Tibial artery (tissue), 4 donors: ENCODE measurements around the gene RASAL2.

Source experiments
- DNase-seq, 2 donors: peaks; one replicate each; pipeline ENCODE4 v3.0.0-alpha.2; 2019
- H3K27ac ChIP-seq, 2 donors: fragments of 200-600 bp; sonication (generic) in 1 of 2; 1 replicate in 1 of 2; 2 replicates in 1 of 2; pipeline ENCODE4 v1.5.1; 2018 to 2019; ENCODE audit warnings: mild to moderate bottlenecking in 1 of 2
- H3K27me3 ChIP-seq, 2 donors: fragments of 200-600 bp; sonication (generic) in 1 of 2; one replicate each; pipeline versions ENCODE4 v1.5.1 to v1.6.0; 2016 to 2019
- H3K36me3 ChIP-seq, 3 donors: fragments of 200-600 bp; sonication (generic) in 2 of 3; one replicate each; pipeline ENCODE4 v1.5.1; 2016 to 2019; ENCODE audit warnings: mild to moderate bottlenecking in 2 of 3
- H3K4me1 ChIP-seq, 4 donors: fragments of 200-600 bp; sonication (generic) in 2 of 4; 1 replicate in 3 of 4; 2 replicates in 1 of 4; pipeline ENCODE4 v1.5.1; 2016 to 2019
- H3K4me3 ChIP-seq, 2 donors: fragments of 200-600 bp; sonication (generic) in 1 of 2; 1 replicate in 1 of 2; 2 replicates in 1 of 2; pipeline ENCODE4 v1.5.1; 2018 to 2019; ENCODE audit warnings: mild to moderate bottlenecking in 2 of 2
- H3K9me3 ChIP-seq, 3 donors: fragments of 200-600 bp; sonication (generic) in 1 of 3; one replicate each; pipeline ENCODE4 v1.5.1; 2016 to 2019
- intact Hi-C: fragments of 100-400 bp; cut with DNase I; formaldehyde crosslinking; loops from one replicate; pipeline ENCODE4 v1.15.0; 2023; ENCODE audit warnings: low total_unique reads
- TF ChIP-seq, protein P1 (sequence below), 2 experiments: fragments of 200-600 bp in 1 of 2; fragments of 450-650 bp in 1 of 2; IDR thresholded peaks; one replicate each; pipeline ENCODE4 v1.5.1; 2017 to 2019; ENCODE audit warnings: antibody characterized with exemption in 2 of 2, mild to moderate bottlenecking in 1 of 2, moderate library complexity in 1 of 2

RASAL2 gene

DNA sequence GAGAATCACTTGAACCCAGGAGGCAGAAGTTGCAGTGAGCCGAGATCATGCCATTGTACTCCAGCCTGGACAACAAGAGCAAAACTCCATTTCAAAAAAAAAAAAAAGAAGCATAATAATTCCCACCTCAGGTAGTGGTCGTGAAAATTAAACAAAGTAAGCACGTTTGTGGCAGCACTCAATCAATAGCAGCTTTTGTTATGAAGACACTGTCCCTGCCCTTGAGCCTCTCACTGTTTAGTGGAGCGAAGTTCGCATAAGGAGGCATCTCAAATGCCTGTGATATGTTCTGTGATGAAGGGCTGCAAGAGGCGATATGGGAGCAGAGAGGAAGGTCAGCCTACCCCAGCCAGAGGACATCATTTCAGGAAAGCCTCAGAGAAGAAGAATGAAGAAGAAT is 43.8 kb upstream of the RASAL2 start:
- no peak overlapping the region for H3K27ac ChIP-seq
- H3K4me3 ChIP-seq = no peak overlapping the region
- no peaks in the 10 kb centered on the region for H3K27me3 ChIP-seq
- H3K36me3 ChIP-seq = no peaks in the 10 kb centered on the region
- no peaks in the 10 kb centered on the region for H3K9me3 ChIP-seq
- no peak for DNase-seq
- intact Hi-C loops = no loop called here
- TF ChIP-seq, protein P1, sequence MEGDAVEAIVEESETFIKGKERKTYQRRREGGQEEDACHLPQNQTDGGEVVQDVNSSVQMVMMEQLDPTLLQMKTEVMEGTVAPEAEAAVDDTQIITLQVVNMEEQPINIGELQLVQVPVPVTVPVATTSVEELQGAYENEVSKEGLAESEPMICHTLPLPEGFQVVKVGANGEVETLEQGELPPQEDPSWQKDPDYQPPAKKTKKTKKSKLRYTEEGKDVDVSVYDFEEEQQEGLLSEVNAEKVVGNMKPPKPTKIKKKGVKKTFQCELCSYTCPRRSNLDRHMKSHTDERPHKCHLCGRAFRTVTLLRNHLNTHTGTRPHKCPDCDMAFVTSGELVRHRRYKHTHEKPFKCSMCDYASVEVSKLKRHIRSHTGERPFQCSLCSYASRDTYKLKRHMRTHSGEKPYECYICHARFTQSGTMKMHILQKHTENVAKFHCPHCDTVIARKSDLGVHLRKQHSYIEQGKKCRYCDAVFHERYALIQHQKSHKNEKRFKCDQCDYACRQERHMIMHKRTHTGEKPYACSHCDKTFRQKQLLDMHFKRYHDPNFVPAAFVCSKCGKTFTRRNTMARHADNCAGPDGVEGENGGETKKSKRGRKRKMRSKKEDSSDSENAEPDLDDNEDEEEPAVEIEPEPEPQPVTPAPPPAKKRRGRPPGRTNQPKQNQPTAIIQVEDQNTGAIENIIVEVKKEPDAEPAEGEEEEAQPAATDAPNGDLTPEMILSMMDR (IDR thresholded peaks at IDR 0.05) = no peak
- H3K4me1 ChIP-seq = peaks cover 0 to 3% (median 2%) of the 10 kb centered on the region in 4 donors

DNA sequence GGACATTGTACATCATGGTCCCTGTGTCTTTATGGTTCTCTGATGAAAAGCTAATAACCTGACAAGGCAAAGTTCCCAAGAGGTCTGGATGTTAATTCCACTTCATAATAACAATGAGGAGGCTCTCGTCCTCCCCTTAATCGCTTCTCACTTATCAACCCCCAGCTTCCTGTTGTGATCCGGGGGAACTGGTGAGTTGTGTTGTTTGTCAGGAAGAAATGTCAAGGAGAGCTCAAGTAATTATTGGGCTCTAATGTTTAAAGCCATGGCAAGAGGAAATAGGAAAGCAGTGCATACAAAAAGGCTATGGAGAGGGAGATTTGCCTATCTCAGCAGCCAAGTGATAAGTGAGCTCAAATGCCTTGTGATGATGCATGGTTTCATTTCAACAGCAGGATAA is 42.8 kb upstream of the RASAL2 start:
- intact Hi-C loops = no loop called here
- H3K27ac ChIP-seq = no peak overlapping the region
- DNase-seq = no peak
- TF ChIP-seq, protein P1 (IDR thresholded peaks at IDR 0.05) = no peak
- no peak overlapping the region for H3K4me3 ChIP-seq
- H3K9me3 ChIP-seq = no peaks in the 10 kb centered on the region
- no peaks in the 10 kb centered on the region for H3K36me3 ChIP-seq
- H3K27me3 ChIP-seq = no peaks in the 10 kb centered on the region
- H3K4me1 ChIP-seq = peaks cover 0 to 13% (median 10%) of the 10 kb centered on the region in 4 donors

DNA sequence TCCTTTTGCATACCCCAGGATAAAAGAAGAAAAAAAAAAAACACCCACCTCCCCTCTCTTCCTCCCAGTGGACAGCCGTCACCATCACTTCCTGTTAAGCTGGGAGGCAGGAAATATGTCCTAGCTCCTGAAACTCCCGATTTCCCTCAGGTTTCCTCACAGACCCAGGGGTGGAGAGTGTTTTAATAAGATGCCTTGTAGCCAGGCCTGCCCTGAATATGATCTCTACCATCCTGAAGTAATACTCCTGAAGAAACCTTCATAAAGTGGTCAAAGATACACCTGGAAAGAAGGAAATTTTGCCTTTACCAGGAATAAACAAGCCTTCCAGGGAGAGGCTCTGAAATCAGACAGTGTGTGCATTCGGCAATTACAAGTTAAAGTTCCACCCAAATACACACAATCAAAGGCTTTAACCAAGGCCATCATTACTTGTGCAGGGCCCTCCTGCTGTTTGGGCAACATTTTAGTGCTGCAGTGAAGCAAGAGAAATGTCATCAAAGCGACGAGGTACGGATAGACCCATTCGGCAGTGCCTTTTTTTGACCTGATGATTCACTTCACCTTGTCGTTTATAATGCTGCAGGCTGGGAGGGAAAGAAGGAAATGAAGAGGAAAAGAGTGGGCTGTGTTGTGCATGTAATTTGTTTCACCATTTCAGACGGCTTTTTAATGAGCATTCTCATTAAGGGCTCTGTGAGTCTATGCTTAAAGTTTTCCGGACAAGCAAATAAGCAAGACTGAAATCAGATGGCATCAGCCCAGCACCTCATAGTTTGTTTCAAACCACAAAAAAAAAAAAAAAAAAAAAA is 41.0 kb upstream of the RASAL2 start:
- H3K27me3 ChIP-seq = no peaks in the 10 kb centered on the region
- H3K27ac ChIP-seq = no peak overlapping the region
- intact Hi-C loops = no loop called here
- DNase-seq = no peak
- no peaks in the 10 kb centered on the region for H3K36me3 ChIP-seq
- H3K4me1 ChIP-seq = peaks cover 0 to 30% (median 22%) of the 10 kb centered on the region in 4 donors
- H3K4me3 ChIP-seq = no peak overlapping the region
- TF ChIP-seq, protein P1 (IDR thresholded peaks at IDR 0.05) = no peak
- H3K9me3 ChIP-seq = no peaks in the 10 kb centered on the region

DNA sequence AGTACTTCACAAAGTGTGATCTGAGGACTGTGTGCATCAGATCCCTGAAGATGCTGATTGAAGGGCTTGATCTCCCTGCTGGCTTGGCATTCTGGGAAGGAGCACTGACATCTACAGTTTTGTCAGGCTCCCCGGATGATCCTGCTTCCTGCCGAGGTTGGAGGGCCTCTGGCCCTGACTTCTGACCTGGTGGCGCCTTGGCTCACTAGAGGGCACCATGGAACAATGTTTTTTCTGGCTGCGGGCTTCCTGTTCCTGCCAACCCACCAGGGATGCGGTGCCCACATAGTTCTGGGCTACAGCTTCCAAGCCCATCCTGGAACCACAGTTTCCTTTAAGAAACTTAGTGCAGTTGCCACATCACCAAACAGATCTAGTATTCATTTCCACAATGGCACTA is 38.8 kb upstream of the RASAL2 start:
- DNase-seq = peak in 1 of 2 donors; percentile 47
- Histone ChIP-seq H3K4me1 (peaks cover 0 to 53% (median 37%) of the 10 kb centered on the region in 4 donors), H3K9me3 (no peaks in the 10 kb centered on the region), H3K27ac (peak overlapping the region; percentile 44 to 52), H3K27me3 (no peaks in the 10 kb centered on the region), H3K36me3 (no peaks in the 10 kb centered on the region), H3K4me3 (no peak overlapping the region)
- intact Hi-C loops = no loop called here
- TF ChIP-seq, protein P1 (IDR thresholded peaks at IDR 0.05) = peak in 1 of 2 experiments; percentile 27

DNA sequence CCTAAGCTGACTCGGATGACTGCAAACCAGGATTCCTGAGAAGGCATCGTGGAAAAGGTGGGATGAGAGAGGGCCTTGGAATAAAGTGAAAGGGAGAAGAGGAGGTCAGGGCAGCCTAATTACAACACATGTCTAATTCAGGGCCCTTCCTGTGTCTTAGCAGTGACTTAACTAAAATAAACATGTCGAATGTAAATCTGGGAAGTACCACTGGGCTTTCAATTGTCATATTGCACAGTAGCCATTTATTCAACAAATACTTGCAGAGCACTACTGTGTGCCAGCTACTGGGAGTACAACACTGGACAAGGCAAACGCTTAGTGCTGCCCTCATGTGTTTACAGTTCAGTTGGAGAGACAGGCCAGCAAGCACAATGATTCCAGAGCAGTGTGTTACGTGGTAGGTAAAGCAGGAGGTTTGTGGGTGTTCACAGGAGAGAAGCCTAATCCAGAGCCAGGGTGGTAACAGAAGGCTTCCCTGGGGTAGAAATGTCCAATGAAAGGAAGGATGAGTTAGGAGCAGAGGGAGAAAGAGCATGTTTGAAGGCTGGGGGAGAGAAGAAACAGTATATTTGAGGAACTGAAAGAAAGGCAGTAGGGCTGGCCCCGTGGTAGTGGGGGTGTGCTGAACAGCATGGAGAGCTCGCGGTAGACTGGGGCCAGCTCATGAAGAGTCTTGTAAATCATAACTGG is 38.0 kb upstream of the RASAL2 start:
- Histone ChIP-seq H3K36me3 (no peaks in the 10 kb centered on the region), H3K4me1 (peaks cover 0 to 61% (median 43%) of the 10 kb centered on the region in 4 donors), H3K27me3 (no peaks in the 10 kb centered on the region), H3K4me3 (no peak overlapping the region), H3K27ac (peak overlapping the region; percentile 36 to 52), H3K9me3 (no peaks in the 10 kb centered on the region)
- intact Hi-C loops = no loop called here
- TF ChIP-seq, protein P1 (IDR thresholded peaks at IDR 0.05) = no peak
- DNase-seq = no peak
